GM12878 (cell line): ENCODE data around the gene PTBP1. TPM values are rescaled to one million over a fixed set of nuclear protein-coding genes. Genes with fewer than 3 reads are reported as not detected.

ENCODE experiments used
- ATAC-seq: fragments of 200-7000 bp; cut with Tn5 transposase; 3 replicates; pipeline ENCODE4 v1.9.1; 2020; ENCODE audit warnings: mild to moderate bottlenecking, moderate library complexity
- BruUV-seq: library from RNA; stranded (reverse); fragments of 400-500 nt; replicated peaks from 2 replicates; lab custom pipeline; 2021; lab: Mats Ljungman, UMichigan
- CTCF ChIA-PET: fragments of 300-600 bp; sonication (Branson Sonifier 250); formaldehyde crosslinking; extraction: SDS; loops from one replicate; lab custom pipeline; 2021; ENCODE audit warnings: inconsistent platforms; lab: Yijun Ruan, JAX
- POLR2A ChIA-PET: fragments of 350-600 bp; formaldehyde crosslinking; extraction: SDS; loops from one replicate; lab custom pipeline; 2021; ENCODE audit warnings: inconsistent platforms; lab: Charles Lee
- RAD21 ChIA-PET: fragments of 300-600 bp; sonication (Branson Sonifier 250); formaldehyde crosslinking; loops from one replicate; lab custom pipeline; 2023; ENCODE audit warnings: antibody characterized with exemption; ENCODE audit not compliant: unreplicated experiment; lab: Charles Lee
- SMC1A ChIA-PET: fragments of 300-600 bp; sonication (Branson Sonifier 250); formaldehyde crosslinking; loops from one replicate; lab custom pipeline; 2023; ENCODE audit not compliant: unreplicated experiment, uncharacterized antibody; lab: Charles Lee
- DNase-seq: peaks from one replicate; pipeline ENCODE4 v3.0.0-alpha.2; 2011; ENCODE audit warnings: low read depth, low spot score
- FAIRE-seq: peaks from 3 replicates; lab custom pipeline; 2011; peaks lifted over from hg19 to GRCh38; lab: Jason Lieb, UNC
- H2AFZ ChIP-seq: 2 replicates; pipeline ENCODE4 v1.6.0; 2011; ENCODE audit warnings: low read depth, low read length, control low read depth; ENCODE audit not compliant: control insufficient read depth
- H3K27ac ChIP-seq: 2 replicates; pipeline ENCODE4 v1.5.1; 2011; ENCODE audit warnings: control low read depth; ENCODE audit not compliant: control insufficient read depth, insufficient read depth
- H3K27me3 ChIP-seq, 2 experiments: replicated peaks in 1 of 2; 2 replicates each; pipeline versions ENCODE4 v1.6.0 to v1.6.1; 2011; ENCODE audit warnings: low read length in 1 of 2; ENCODE audit not compliant: control insufficient read depth in 2 of 2, insufficient read depth in 2 of 2
- H3K36me3 ChIP-seq, 2 experiments: 2 replicates each; pipeline ENCODE4 v1.5.1; 2011; ENCODE audit warnings: low read length in 1 of 2; ENCODE audit not compliant: control insufficient read depth in 2 of 2, insufficient read depth in 2 of 2
- H3K4me1 ChIP-seq: 2 replicates; pipeline ENCODE4 v1.6.1; 2011; ENCODE audit warnings: mild to moderate bottlenecking, low read length, moderate library complexity, mixed read lengths; ENCODE audit not compliant: control insufficient read depth, insufficient read depth
- H3K4me2 ChIP-seq: 2 replicates; pipeline ENCODE4 v1.6.0; 2011; ENCODE audit warnings: control low read depth; ENCODE audit not compliant: control insufficient read depth, insufficient read depth
- H3K4me3 ChIP-seq: fragments of 200-600 bp; sonication (generic); 2 replicates; pipeline ENCODE4 v1.5.1; 2016
- H3K79me2 ChIP-seq: 2 replicates; pipeline ENCODE4 v1.6.0; 2011; ENCODE audit warnings: low read length; ENCODE audit not compliant: control insufficient read depth, insufficient read depth
- H3K9ac ChIP-seq: 2 replicates; pipeline ENCODE4 v1.8.0; 2011; ENCODE audit warnings: low read length, control low read depth, mixed read lengths; ENCODE audit not compliant: control insufficient read depth, insufficient read depth
- H3K9me3 ChIP-seq: replicated peaks from 3 replicates; pipeline ENCODE4 v1.5.1; 2011; ENCODE audit warnings: mild to moderate bottlenecking, low read length; ENCODE audit not compliant: control insufficient read depth, insufficient read depth
- H4K20me1 ChIP-seq: 2 replicates; pipeline ENCODE4 v1.6.0; 2011; ENCODE audit not compliant: control insufficient read depth, insufficient read depth
- BCLAF1 ChIP-seq: fragments of 450-650 bp; IDR thresholded peaks from 2 replicates; pipeline ENCODE4 v1.6.1; 2017; ENCODE audit warnings: antibody characterized with exemption, mild to moderate bottlenecking, moderate library complexity
- POLR2AphosphoS5 ChIP-seq: IDR thresholded peaks from 2 replicates; pipeline ENCODE4 v1.6.1; 2011; ENCODE audit warnings: mild to moderate bottlenecking, low read length, inconsistent platforms
- ZBTB33 ChIP-seq: fragments of 450-650 bp; IDR thresholded peaks from 2 replicates; pipeline ENCODE4 v1.6.1; 2017; ENCODE audit warnings: mild to moderate bottlenecking
- WGBS: methylation state at CpG from one replicate; pipeline ENCODE4 v1.1.6; 2016; ENCODE audit warnings: low lambda C conversion rate; ENCODE audit not compliant: insufficient replicate concordance, insufficient coverage; ENCODE audit errors: missing lambda C conversion rate; 5-methylcytosine and 5-hydroxymethylcytosine counted together
- in situ Hi-C: fragments of 300-500 bp; cut with MboI; formaldehyde crosslinking; loops from 9 replicates; pipeline ENCODE4 v1.14.3; 2018; ENCODE audit warnings: mixed read lengths
- intact Hi-C: fragments of 100-400 bp; cut with micrococcal nuclease; formaldehyde crosslinking; loops from one replicate; pipeline ENCODE4 v1.14.2; 2022; ENCODE audit not compliant: unreplicated experiment
- polyA plus RNA-seq, 11 experiments: library from polyadenylated mRNA; depleted of rRNA in 4 of 11; unstranded in 6 of 11; stranded (reverse) in 5 of 11; fragments of >200 nt; fragmentation: Nextera tagmentation in 4 of 11; fragmentation: Illumina TruSeq in 1 of 11; extraction: Ambion mirVana in 4 of 11; extraction: Trizol in 1 of 11; gene quantifications; 1 replicate in 1 of 11; 2 replicates in 10 of 11; pipeline versions ENCODE4 v1.2.1 to v1.2.3, GENCODE V29; 2011 to 2016; ENCODE audit warnings: inconsistent platforms in 2 of 11, missing spikeins in 2 of 11, low read depth in 1 of 11
- total RNA-seq, 4 experiments: library from RNA; depleted of rRNA in 3 of 4; stranded (reverse); fragments of >200 nt in 3 of 4; fragmentation: Illumina TruSeq in 1 of 4; extraction: Trizol in 1 of 4; gene quantifications; 2 replicates each; pipeline versions ENCODE4 v1.2.1 to v1.2.3, GENCODE V29; 2013 to 2021

The PTBP1 gene
- total and polyA plus RNA-seq, 10 of the 15 experiments (the other 5 are each of a cell fraction or from before 2014, with no cell fraction given): 13.1 to 532 (median 217) TPM

GRCh38 chr19:810077-810855, 13.0 kb downstream of the PTBP1 start:
- WGBS: 97% methylated on average over 30 of the region's 30 CpGs
- Histone ChIP-seq H3K27ac (no peak overlapping the region), H3K9me3 (no peaks in the 10 kb centered on the region; the same call in 2 of the 3 replicates), H3K27me3 (no peaks in the 10 kb centered on the region), H4K20me1 (no peaks in the 10 kb centered on the region; the same call in 1 of the 2 replicates), H3K79me2 (peaks cover 6% of the 10 kb centered on the region), H3K36me3 (peaks cover 33 to 43% of the 10 kb centered on the region in 2 experiments; a peak in 3 of 4 replicates), H3K4me3 (no peak overlapping the region), H3K4me1 (no peaks in the 10 kb centered on the region), H3K4me2 (no peak overlapping the region), H2AFZ (no peak overlapping the region), H3K9ac (no peak overlapping the region)
- ChIA-PET SMC1A (no interaction called here), POLR2A (interaction anchor here (0.6 kb wide), 1 partner anchor 547 kb away, joined by 3 read pairs; no protein-coding TSS in a partner anchor), CTCF (no interaction called here), RAD21 (no interaction called here)
- no peak for ATAC-seq
- no peak for DNase-seq
- TF ChIP-seq POLR2AphosphoS5 (peak; percentile 67; the same call in 1 of the 2 replicates), ZBTB33 (peak; percentile 18; the same call in 1 of the 2 replicates), BCLAF1 (no peak)
- no TSS peak for BruUV-seq
- FAIRE-seq: no peak
- in situ Hi-C loops (no loop called here), intact Hi-C loops (no loop called here)
